Testis (tissue), 3 donors: ENCODE data around the gene FXYD5. TPM values are rescaled to one million over a fixed set of nuclear protein-coding genes. Genes with fewer than 3 reads are reported as not detected.

Experiments used
- DNase-seq: peaks from one replicate; pipeline ENCODE4 v3.0.0-alpha.2; 2019
- H3K27ac ChIP-seq, 2 donors: fragments of 200-600 bp; sonication (generic); one replicate each; pipeline ENCODE4 v1.5.1; 2019
- H3K27me3 ChIP-seq: fragments of 200-600 bp; sonication (generic); one replicate; pipeline ENCODE4 v1.5.1; 2019
- H3K36me3 ChIP-seq: fragments of 200-600 bp; sonication (generic); one replicate; pipeline ENCODE4 v1.5.1; 2017; ENCODE audit warnings: low read depth; ENCODE audit errors: missing control alignments
- H3K4me1 ChIP-seq: fragments of 200-600 bp; sonication (generic); one replicate; pipeline ENCODE4 v1.5.1; 2019
- H3K4me3 ChIP-seq, 2 donors: fragments of 200-600 bp; sonication (generic); one replicate each; pipeline ENCODE4 v1.5.1; 2017 to 2019
- H3K9me3 ChIP-seq: fragments of 200-600 bp; sonication (generic); one replicate; pipeline ENCODE4 v1.5.1; 2017
- CTCF ChIP-seq, 3 experiments: fragments of 450-650 bp in 2 of 3; fragments of 200-600 bp in 1 of 3; sonication (generic) in 1 of 3; IDR thresholded peaks; one replicate each; pipeline ENCODE4 v1.5.1; 2016 to 2019; ENCODE audit warnings: antibody characterized with exemption in 3 of 3, mild to moderate bottlenecking in 2 of 3, moderate library complexity in 1 of 3
- POLR2A ChIP-seq: fragments of 450-650 bp; IDR thresholded peaks from one replicate; pipeline ENCODE4 v1.6.1; 2017; ENCODE audit warnings: antibody characterized with exemption, mild to moderate bottlenecking, moderate library complexity
- WGBS, 2 donors: methylation state at CpG; one replicate each; pipeline ENCODE4 v1.1.5; 2018; 5-methylcytosine and 5-hydroxymethylcytosine counted together
- intact Hi-C: fragments of 100-400 bp; cut with DNase I; formaldehyde crosslinking; loops from one replicate; pipeline ENCODE4 v1.15.1; 2023; ENCODE audit warnings: low total_unique reads
- polyA plus RNA-seq: library from polyadenylated mRNA; stranded (reverse); fragments of 350-450 nt; fragmentation: Illumina TruSeq; extraction: RNeasy Lipid Tissue Mini Kit (QIAGEN cat#74804); gene quantifications from one replicate; pipeline ENCODE4 v1.2.3, GENCODE V29; 2014; ENCODE audit warnings: low read depth, low replicate concordance; ENCODE audit not compliant: insufficient read depth
- total RNA-seq, 2 donors: library from RNA; depleted of rRNA; stranded (reverse); fragments of >200 nt; gene quantifications; one replicate each; pipeline ENCODE4 v1.2.3, GENCODE V29; 2016

The FXYD5 gene
- total and polyA plus RNA-seq, 3 donors from 2014 or later: 5.7 to 38.1 (median 17.5) TPM

DNA sequence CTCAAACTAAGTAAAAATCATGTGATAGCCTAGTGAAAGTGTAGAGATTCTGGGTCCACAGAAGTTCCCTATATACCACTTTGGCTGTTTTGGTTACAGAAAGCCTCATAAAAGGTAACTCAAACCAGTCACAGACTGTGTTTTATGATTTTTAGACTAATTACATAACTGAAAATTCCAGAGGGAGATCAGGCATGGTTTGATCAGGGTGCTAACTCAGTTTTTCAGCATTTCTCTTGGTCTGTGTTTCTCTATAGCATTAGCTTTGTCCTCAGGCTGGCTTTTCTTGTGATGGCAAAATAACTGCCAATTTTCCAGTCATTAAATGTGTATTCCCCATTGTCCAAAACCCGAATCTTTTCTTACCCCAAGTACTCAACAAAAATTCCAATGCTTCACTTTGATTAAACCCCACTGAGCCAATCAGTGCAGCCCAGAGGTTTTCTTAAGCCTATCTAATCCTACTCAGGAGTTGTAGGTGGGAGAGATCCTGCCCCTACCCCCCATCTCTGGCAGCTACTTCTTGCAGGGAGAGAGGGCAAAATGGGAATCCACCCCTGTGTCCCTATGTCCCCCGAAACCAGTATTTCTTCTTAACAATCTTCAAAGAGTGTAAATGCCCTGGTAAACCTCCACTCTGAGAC is 47.5 kb upstream of the FXYD5 start:
- Histone ChIP-seq H3K9me3 (no peaks in the 10 kb centered on the region), H3K4me1 (no peaks in the 10 kb centered on the region), H3K36me3 (no peaks in the 10 kb centered on the region), H3K27ac (no peak overlapping the region), H3K27me3 (no peaks in the 10 kb centered on the region), H3K4me3 (no peak overlapping the region)
- DNase-seq: no peak
- WGBS, 2 donors: 49 to 91% methylated on average over 1 to 2 of the region's 2 CpGs
- intact Hi-C loops: no loop called here
- TF ChIP-seq CTCF (IDR thresholded peaks at IDR 0.05) (no peak), POLR2A (no peak)

- Histone ChIP-seq H3K4me3 (no peak overlapping the region), H3K9me3 (no peaks in the 10 kb centered on the region), H3K27me3 (no peaks in the 10 kb centered on the region), H3K4me1 (no peaks in the 10 kb centered on the region), H3K36me3 (no peaks in the 10 kb centered on the region), H3K27ac (no peak overlapping the region)
- no peak for DNase-seq
- WGBS, 2 donors: 37 to 60% methylated on average over 5 of the region's 5 CpGs
- no peak for TF ChIP-seq POLR2A
- no peak for TF ChIP-seq CTCF (IDR thresholded peaks at IDR 0.05)
- intact Hi-C loops: no loop called here
These were observed 47.0 kb upstream of the FXYD5 start for GRCh38 chr19:35107545-35107944.

DNA sequence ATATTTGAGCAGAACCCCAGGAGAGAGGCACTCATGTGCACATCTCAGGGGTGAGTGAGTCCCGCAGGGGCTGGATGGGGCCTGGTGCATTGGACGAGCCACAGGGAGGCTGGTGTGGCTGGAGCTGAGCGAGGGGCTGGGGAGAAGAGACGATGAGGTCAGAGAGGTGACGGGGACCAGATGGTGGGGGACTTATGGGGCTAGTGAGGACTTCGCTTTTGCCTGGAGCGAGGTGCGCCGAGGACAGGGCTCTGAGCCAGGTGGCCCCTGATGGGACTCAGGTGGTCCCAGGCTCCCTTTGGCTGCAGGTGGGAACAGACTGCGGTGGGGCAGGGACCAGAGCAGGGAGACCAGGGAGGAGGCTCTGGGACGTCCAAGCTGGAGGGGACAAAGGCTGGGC is 45.8 kb upstream of the FXYD5 start:
- Histone ChIP-seq H3K36me3 (no peaks in the 10 kb centered on the region), H3K27me3 (no peaks in the 10 kb centered on the region), H3K9me3 (no peaks in the 10 kb centered on the region), H3K4me3 (no peak overlapping the region), H3K27ac (no peak overlapping the region), H3K4me1 (no peaks in the 10 kb centered on the region)
- WGBS, 2 donors: 84 to 87% methylated on average over 11 of the region's 11 CpGs
- no peak for TF ChIP-seq POLR2A
- intact Hi-C loops: no loop called here
- DNase-seq: no peak

GRCh38 chr19:35109395-35110112 is 45.0 kb upstream of the FXYD5 start:
- H3K4me1 ChIP-seq: no peaks in the 10 kb centered on the region
- no peak overlapping the region for H3K4me3 ChIP-seq
- no peak overlapping the region for H3K27ac ChIP-seq
- H3K9me3 ChIP-seq: no peaks in the 10 kb centered on the region
- WGBS, 2 donors: 80 to 82% methylated on average over 14 to 22 of the region's 22 CpGs
- no peak for TF ChIP-seq CTCF (IDR thresholded peaks at IDR 0.05)
- TF ChIP-seq POLR2A: no peak
- no peaks in the 10 kb centered on the region for H3K27me3 ChIP-seq
- no peaks in the 10 kb centered on the region for H3K36me3 ChIP-seq
- intact Hi-C loops: no loop called here
- DNase-seq: no peak

DNA sequence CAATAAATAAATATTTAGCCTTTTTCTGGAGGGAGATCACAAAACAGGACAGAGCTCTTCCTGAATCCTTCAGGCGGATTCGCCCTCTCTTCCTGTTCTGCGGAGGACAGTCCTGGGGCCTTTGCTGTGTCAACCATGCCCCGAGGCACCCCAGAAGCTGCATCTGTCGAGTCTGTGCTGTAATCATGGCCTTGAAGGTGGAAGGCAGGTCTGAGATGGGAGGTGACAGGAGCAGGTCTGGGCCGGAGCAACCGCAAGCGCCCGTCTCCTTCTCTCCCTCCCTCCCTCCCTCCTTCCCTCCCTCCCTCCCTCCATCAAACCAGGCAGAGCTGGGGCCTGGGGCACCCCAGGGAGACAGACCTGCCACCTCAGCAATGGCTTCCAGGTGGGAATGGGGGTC is 43.6 kb upstream of the FXYD5 start:
- Histone ChIP-seq H3K27ac (no peak overlapping the region), H3K4me1 (no peaks in the 10 kb centered on the region), H3K4me3 (no peak overlapping the region), H3K9me3 (no peaks in the 10 kb centered on the region), H3K27me3 (no peaks in the 10 kb centered on the region), H3K36me3 (no peaks in the 10 kb centered on the region)
- no peak for DNase-seq
- intact Hi-C loops: no loop called here
- WGBS, 2 donors: 63 to 72% methylated on average over 6 to 9 of the region's 9 CpGs
- TF ChIP-seq POLR2A (no peak), CTCF (IDR thresholded peaks at IDR 0.05) (no peak)
